GM21526 (cell line): ENCODE data around the gene DNAH9.

Source experiments
- ATAC-seq: cut with Tn5 transposase; IDR thresholded peaks from one replicate; pipeline ENCODE4 v1.9.1; 2021; ENCODE audit warnings: moderate library complexity; ENCODE audit not compliant: unreplicated experiment, low FRiP score

The DNAH9 gene

GRCh38 chr17:11742886-11743285 is 144.6 kb downstream of the DNAH9 start:
- no peak for ATAC-seq

GRCh38 chr17:11744696-11745095 is 146.4 kb downstream of the DNAH9 start:
- ATAC-seq: no peak

GRCh38 chr17:11747441-11747840 is 149.2 kb downstream of the DNAH9 start:
- ATAC-seq: no peak

GRCh38 chr17:11757815-11758214 is 159.5 kb downstream of the DNAH9 start:
- no peak for ATAC-seq

- ATAC-seq: no peak
Observed at GRCh38 chr17:11768106-11768505, 169.8 kb downstream of the DNAH9 start.

GRCh38 chr17:11768981-11769380 is 170.7 kb downstream of the DNAH9 start:
- no peak for ATAC-seq

- ATAC-seq: no peak
Observed at GRCh38 chr17:11772031-11772430, 173.8 kb downstream of the DNAH9 start.

GRCh38 chr17:11779892-11780291 is 181.6 kb downstream of the DNAH9 start:
- ATAC-seq: no peak

GRCh38 chr17:11780621-11781020 is 182.4 kb downstream of the DNAH9 start:
- ATAC-seq: no peak

- no peak for ATAC-seq
Observed at GRCh38 chr17:11786711-11787438, 188.6 kb downstream of the DNAH9 start.

- no peak for ATAC-seq
Observed at GRCh38 chr17:11795906-11796305, 197.6 kb downstream of the DNAH9 start.

GRCh38 chr17:11797803-11798202 is 199.5 kb downstream of the DNAH9 start:
- no peak for ATAC-seq

- ATAC-seq: no peak
Observed at GRCh38 chr17:11803231-11803969, 205.1 kb downstream of the DNAH9 start.

- ATAC-seq: no peak
Observed at GRCh38 chr17:11805138-11805537, 206.9 kb downstream of the DNAH9 start.

GRCh38 chr17:11805952-11806351 is 207.7 kb downstream of the DNAH9 start:
- ATAC-seq: no peak

GRCh38 chr17:11807606-11808005 is 209.3 kb downstream of the DNAH9 start:
- no peak for ATAC-seq

GRCh38 chr17:11813278-11813677 is 215.0 kb downstream of the DNAH9 start:
- ATAC-seq: no peak

- ATAC-seq: no peak
Observed at GRCh38 chr17:11813871-11814270, 215.6 kb downstream of the DNAH9 start.

- no peak for ATAC-seq
Observed at GRCh38 chr17:11814655-11815262, 216.5 kb downstream of the DNAH9 start.

GRCh38 chr17:11816409-11816808 is 218.1 kb downstream of the DNAH9 start:
- no peak for ATAC-seq

- no peak for ATAC-seq
Observed at GRCh38 chr17:11823862-11824261, 225.6 kb downstream of the DNAH9 start.
